Peyer's patch (tissue), 4 donors: ENCODE measurements around the gene EML4.

Experiments
- CTCF ChIP-seq, 6 experiments: fragments of 450-650 bp in 4 of 6; fragments of 200-600 bp in 2 of 6; sonication (generic) in 1 of 6; IDR thresholded peaks; one replicate each; pipeline ENCODE4 v1.5.1; 2017 to 2019; ENCODE audit warnings: antibody characterized with exemption in 6 of 6, mild to moderate bottlenecking in 3 of 6, moderate library complexity in 1 of 6
- POLR2A ChIP-seq, 2 donors: fragments of 450-650 bp; IDR thresholded peaks; one replicate each; pipeline ENCODE4 v1.5.1; 2017; ENCODE audit warnings: antibody characterized with exemption in 2 of 2, mild to moderate bottlenecking in 2 of 2, moderate library complexity in 2 of 2

DNA sequence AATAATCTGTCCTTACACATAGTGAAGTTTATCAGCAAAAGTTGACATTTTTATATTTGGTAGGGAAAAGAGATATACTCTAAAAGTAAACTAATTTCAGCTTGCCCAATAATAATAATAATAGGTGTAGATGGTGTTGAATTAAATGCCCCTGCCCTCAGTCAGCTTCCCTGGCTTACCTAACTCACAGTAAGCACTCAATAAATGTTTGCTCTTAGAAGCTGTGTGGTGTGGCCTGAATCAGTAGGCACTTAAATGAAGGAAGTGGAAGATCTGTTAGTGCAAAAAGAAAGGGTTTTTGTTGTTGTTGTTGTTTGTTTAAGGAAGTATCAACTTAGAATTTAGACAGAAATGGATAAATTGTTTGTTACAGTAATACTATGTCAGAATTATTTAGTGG lies 36.2 kb downstream of the EML4 start:
- TF ChIP-seq CTCF (IDR thresholded peaks at IDR 0.05) (no peak), POLR2A (IDR thresholded peaks at IDR 0.05) (no peak)
